Esophagus muscularis mucosa (tissue), 4 donors: ENCODE measurements around the gene REPS1. TPM values are rescaled to one million over a fixed set of nuclear protein-coding genes. Genes with fewer than 3 reads are reported as not detected.

Source experiments
- DNase-seq: peaks from one replicate; pipeline ENCODE4 v3.0.0-alpha.2; 2017; ENCODE audit errors: extremely low spot score
- H3K27ac ChIP-seq, 4 donors: fragments of 200-600 bp; sonication (generic); replicated peaks in 1 of 4; 1 replicate in 3 of 4; 2 replicates in 1 of 4; pipeline ENCODE4 v1.5.1; 2016 to 2019; ENCODE audit warnings: mild to moderate bottlenecking in 1 of 4
- H3K27me3 ChIP-seq, 4 donors: fragments of 200-600 bp; sonication (generic); one replicate each; pipeline versions ENCODE4 v1.5.1 to v1.6.0; 2016 to 2019
- H3K36me3 ChIP-seq, 4 donors: fragments of 200-600 bp; sonication (generic); one replicate each; pipeline ENCODE4 v1.5.1; 2016 to 2019
- H3K4me1 ChIP-seq, 4 donors: fragments of 200-600 bp; sonication (generic); one replicate each; pipeline ENCODE4 v1.5.1; 2016 to 2019
- H3K4me3 ChIP-seq, 4 donors: fragments of 200-600 bp; sonication (generic); 1 replicate in 2 of 4; 2 replicates in 2 of 4; pipeline ENCODE4 v1.5.1; 2016 to 2019; ENCODE audit warnings: mild to moderate bottlenecking in 4 of 4, moderate library complexity in 1 of 4
- H3K9me3 ChIP-seq, 4 donors: fragments of 200-600 bp; sonication (generic); 1 replicate in 3 of 4; 2 replicates in 1 of 4; pipeline ENCODE4 v1.5.1; 2016 to 2019
- EP300 ChIP-seq: sonication (generic); formaldehyde crosslinking; IDR thresholded peaks from one replicate; pipeline ENCODE4 v1.6.1; 2017; ENCODE audit warnings: antibody characterized with exemption
- POLR2A ChIP-seq: fragments of 450-650 bp; IDR thresholded peaks from one replicate; pipeline ENCODE4 v1.6.1; 2017; ENCODE audit warnings: antibody characterized with exemption, moderate library complexity, mild to moderate bottlenecking, low read depth
- POLR2AphosphoS5 ChIP-seq, 2 donors: sonication (generic); formaldehyde crosslinking; IDR thresholded peaks; one replicate each; pipeline ENCODE4 v1.6.1; 2017; ENCODE audit warnings: antibody characterized with exemption in 2 of 2
- WGBS: methylation state at CpG from one replicate; pipeline ENCODE4 v1.1.5; 2018; 5-methylcytosine and 5-hydroxymethylcytosine counted together
- intact Hi-C: fragments of 100-400 bp; cut with DNase I; formaldehyde crosslinking; loops from one replicate; pipeline ENCODE4 v1.15.1; 2023
- total RNA-seq, 4 donors: library from RNA; depleted of rRNA; stranded (reverse); fragments of >200 nt; gene quantifications; one replicate each; pipeline versions ENCODE4 v1.1.0 to v1.2.1, GENCODE V29; 2016
- TF ChIP-seq, protein P1 (sequence below), 3 experiments: fragments of 200-600 bp in 2 of 3; fragments of 450-650 bp in 1 of 3; sonication (generic) in 2 of 3; IDR thresholded peaks; one replicate each; pipeline ENCODE4 v1.5.1; 2017 to 2019; ENCODE audit warnings: antibody characterized with exemption in 3 of 3, mild to moderate bottlenecking in 2 of 3, moderate library complexity in 1 of 3

The REPS1 gene
- total RNA-seq, 4 donors from 2014 or later: 23.4 to 43.2 (median 30.1) TPM

DNA sequence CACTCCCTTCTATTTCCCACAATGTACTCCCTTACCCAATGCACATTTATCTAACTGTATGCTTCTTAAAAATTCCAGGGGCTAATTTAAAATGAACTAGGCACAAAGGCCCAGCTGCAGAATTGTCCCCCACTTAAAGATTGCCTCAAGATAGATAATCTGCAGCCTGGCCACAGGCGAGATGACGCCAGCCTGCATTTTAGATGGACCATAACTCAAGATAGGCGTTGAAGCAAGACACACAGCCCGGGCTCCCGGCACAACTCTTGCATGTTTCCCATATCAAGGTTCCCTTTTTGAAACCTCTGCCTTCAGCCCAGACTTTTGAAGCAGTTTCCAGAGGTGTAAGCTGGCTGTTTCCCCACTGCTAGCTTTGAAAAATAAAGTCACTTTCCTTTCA is 3.2 kb upstream of the REPS1 start:
- no peak overlapping the region for H3K4me3 ChIP-seq
- H3K4me1 ChIP-seq: peaks cover 10 to 15% (median 14%) of the 10 kb centered on the region in 4 donors
- intact Hi-C loops: no loop called here
- DNase-seq: no peak
- H3K9me3 ChIP-seq: no peaks in the 10 kb centered on the region
- H3K27ac ChIP-seq: no peak overlapping the region
- H3K27me3 ChIP-seq: no peaks in the 10 kb centered on the region
- H3K36me3 ChIP-seq: no peaks in the 10 kb centered on the region
- TF ChIP-seq POLR2A: no peak
- TF ChIP-seq EP300: no peak
- TF ChIP-seq POLR2AphosphoS5 (IDR thresholded peaks at IDR 0.05): no peak
- TF ChIP-seq, protein P1, sequence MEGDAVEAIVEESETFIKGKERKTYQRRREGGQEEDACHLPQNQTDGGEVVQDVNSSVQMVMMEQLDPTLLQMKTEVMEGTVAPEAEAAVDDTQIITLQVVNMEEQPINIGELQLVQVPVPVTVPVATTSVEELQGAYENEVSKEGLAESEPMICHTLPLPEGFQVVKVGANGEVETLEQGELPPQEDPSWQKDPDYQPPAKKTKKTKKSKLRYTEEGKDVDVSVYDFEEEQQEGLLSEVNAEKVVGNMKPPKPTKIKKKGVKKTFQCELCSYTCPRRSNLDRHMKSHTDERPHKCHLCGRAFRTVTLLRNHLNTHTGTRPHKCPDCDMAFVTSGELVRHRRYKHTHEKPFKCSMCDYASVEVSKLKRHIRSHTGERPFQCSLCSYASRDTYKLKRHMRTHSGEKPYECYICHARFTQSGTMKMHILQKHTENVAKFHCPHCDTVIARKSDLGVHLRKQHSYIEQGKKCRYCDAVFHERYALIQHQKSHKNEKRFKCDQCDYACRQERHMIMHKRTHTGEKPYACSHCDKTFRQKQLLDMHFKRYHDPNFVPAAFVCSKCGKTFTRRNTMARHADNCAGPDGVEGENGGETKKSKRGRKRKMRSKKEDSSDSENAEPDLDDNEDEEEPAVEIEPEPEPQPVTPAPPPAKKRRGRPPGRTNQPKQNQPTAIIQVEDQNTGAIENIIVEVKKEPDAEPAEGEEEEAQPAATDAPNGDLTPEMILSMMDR (IDR thresholded peaks at IDR 0.05): no peak
- WGBS: 87% methylated on average over 5 of the region's 5 CpGs

DNA sequence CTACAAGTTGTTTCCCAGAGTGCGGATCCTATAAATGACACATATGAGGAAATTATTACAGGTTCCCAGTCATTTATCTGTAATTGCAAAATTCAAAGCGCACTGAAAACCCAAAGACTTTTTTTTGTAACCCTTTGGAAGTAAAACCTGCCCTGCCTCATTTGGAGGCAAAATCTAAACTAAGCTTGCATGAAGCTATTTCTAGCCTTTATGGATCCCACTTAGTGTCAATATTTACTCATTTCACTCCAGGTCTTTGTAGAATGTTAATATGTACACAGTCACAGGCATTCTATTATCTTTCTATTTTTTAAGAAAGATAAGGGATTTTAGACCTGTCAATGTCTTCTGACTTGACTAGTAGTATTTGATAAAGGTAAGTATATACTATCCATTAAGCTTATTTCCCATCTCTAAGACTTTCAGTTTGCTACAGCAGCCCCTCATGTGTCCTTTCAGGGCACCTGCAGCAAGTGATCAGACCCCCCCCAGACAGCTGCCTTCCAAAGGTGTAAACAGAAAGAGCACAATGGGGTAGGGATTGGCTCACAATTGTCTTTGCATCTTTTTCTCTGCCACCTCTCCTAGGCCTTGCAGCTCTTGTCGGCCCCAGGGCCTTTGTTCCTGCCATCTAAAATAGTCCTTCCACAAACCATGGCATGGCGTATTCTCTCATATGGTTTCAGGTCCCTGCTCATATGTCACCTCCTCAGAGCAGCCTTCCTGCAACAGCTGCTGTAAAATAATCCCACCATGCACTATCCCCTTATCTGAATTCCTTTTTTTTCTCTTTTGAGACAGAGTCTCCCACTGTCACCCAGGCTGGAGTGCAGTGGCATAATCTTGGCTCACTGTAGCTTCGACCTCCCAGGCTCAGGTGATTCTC is 1.3 kb upstream of the REPS1 start:
- Histone ChIP-seq H3K4me1 (peaks cover 21 to 33% (median 32%) of the 10 kb centered on the region in 4 donors), H3K27me3 (no peaks in the 10 kb centered on the region), H3K36me3 (no peaks in the 10 kb centered on the region), H3K9me3 (no peaks in the 10 kb centered on the region), H3K27ac (no peak overlapping the region), H3K4me3 (no peak overlapping the region)
- DNase-seq: no peak
- intact Hi-C loops: no loop called here
- WGBS: 90% methylated on average over 5 of the region's 5 CpGs
- no peak for TF ChIP-seq POLR2A
- no peak for TF ChIP-seq POLR2AphosphoS5 (IDR thresholded peaks at IDR 0.05)
- no peak for TF ChIP-seq EP300
- TF ChIP-seq, protein P1 (IDR thresholded peaks at IDR 0.05): no peak

DNA sequence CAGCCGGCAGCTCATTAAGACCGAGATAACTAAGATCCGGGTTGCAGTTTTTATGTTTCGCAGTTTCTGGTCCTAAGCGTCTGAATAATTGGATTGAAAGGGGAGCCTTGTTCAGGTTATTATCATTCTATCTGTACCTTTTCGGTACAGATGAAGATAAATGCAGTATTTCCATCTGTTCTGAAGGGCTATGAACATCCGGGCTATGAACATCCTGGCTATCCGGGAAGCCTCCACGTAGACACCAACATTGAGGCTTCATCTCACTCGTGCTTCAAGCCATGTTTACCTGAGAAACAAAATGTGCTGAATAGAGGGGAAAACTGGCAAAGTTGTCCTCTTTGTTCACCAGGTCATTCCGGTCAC is 399 bp upstream of the REPS1 start:
- DNase-seq: no peak
- Histone ChIP-seq H3K27ac (peak overlapping the region; percentile 88 to 93 (median 92)), H3K27me3 (no peaks in the 10 kb centered on the region), H3K4me3 (peak overlapping the region; percentile 96 to 99 (median 96)), H3K36me3 (no peaks in the 10 kb centered on the region), H3K4me1 (peaks cover 30 to 41% (median 40%) of the 10 kb centered on the region in 4 donors), H3K9me3 (no peaks in the 10 kb centered on the region)
- WGBS: 10% methylated on average over 11 of the region's 11 CpGs
- intact Hi-C loops: loop anchor here (1.0 kb wide), 1 partner anchor 172 kb away; no protein-coding TSS in a partner anchor
- TF ChIP-seq EP300 (no peak), POLR2A (no peak), POLR2AphosphoS5 (IDR thresholded peaks at IDR 0.05) (no peak)
- TF ChIP-seq, protein P1 (IDR thresholded peaks at IDR 0.05): no peak

DNA sequence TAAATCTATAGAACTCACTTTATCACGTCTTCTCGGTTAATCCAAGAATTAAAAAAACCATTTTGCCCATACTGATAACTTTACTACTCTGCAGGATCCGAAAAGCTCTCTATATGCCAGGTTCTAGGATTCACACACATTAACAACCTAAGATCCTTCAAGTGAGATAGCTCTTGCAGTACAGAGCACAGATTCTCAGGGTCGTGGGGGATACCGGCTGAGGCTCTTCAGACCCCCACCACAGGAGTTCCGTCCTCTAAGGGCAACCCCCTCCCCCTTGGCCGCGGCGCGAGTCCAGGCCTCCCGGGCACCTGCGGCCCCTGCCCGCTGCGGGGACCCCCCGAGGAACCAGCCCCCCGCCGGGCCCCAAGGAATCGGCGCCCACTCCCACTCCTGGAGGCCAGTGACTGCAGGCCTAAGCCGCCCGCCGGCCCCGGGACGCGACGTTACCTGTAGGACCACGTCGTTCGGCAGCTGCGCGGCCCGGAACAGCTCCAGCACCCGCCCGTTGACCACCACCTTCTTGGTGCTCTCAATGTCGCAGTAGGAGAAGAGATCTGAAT is 892 bp downstream of the REPS1 start:
- Histone ChIP-seq H3K27ac (peak overlapping the region; percentile 88 to 93 (median 92)), H3K36me3 (no peaks in the 10 kb centered on the region), H3K4me1 (peaks cover 30 to 54% (median 53%) of the 10 kb centered on the region in 4 donors), H3K9me3 (no peaks in the 10 kb centered on the region), H3K4me3 (peak overlapping the region; percentile 96 to 99 (median 96)), H3K27me3 (no peaks in the 10 kb centered on the region)
- TF ChIP-seq, protein P1 (IDR thresholded peaks at IDR 0.05): no peak
- no peak for TF ChIP-seq EP300
- no peak for TF ChIP-seq POLR2A
- no peak for TF ChIP-seq POLR2AphosphoS5 (IDR thresholded peaks at IDR 0.05)
- intact Hi-C loops: no loop called here
- no peak for DNase-seq
- WGBS: under 1% methylated on average over 6 of the region's 35 CpGs
